Fibroblast of peridontal ligament (primary cell): ENCODE data around the gene CIZ1.

Experiments used
- DNase-seq: peaks from one replicate; pipeline ENCODE4 v3.0.0-alpha.2; 2010; ENCODE audit errors: extremely low read depth

Gene CIZ1

DNA sequence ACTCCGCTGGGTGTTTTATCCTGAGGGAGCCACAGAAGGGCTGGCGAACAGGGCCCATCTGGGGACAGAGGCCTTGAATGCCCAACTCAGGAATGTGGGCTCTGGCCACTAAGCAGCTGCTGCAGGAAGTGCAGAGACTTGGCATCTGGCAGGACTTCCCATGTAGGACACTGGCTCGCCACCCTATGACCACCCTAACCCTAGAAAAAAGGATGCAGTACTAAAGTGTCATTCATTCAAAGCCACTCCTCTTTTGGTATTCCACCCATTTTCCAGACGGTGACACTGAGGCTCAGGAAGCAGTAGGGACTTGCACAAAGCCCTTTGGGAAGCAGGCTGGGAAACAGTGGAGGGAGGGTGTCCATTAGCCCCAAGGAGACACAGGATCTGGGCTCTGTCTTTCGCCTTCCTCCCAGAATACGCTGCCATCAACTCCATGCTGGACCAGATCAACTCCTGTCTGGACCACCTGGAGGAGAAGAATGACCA, 28.3 kb downstream of the CIZ1 start:
- no peak for DNase-seq

GRCh38 chr9:128162215-128163026, 29.0 kb downstream of the CIZ1 start:
- DNase-seq, result peak; percentile 56

DNA sequence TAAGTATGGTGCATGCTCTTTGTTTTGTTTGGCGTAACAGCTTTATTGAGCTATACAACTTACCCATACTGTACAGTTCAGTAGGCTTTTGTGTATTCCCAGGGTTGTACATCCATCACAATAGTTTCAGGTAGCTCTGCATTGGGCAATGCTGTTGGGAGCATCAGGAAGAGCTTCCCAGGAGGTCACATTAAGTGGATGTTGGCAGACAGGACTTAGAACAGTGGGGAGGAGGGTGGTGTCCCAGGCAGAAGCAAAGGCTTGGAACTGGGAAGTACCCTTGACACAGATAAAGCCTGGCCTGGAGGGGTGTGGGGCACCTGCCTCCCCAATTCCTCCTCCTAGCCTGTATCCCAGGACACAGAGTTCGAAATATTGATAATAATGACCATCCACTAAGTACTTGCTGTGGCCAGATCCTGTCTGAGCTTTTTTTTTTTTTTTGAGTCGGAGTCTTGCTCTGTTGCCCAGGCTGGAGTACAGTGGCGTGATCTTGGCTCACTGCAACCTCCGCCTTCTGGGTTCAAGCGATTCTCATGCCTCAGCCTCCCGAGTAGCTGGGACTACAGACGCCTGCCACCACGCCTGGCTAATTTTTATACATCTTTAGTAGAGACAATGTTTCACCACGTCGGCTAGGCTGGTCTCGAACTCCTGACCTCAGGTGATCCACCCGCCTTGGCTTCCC, 30.0 kb downstream of the CIZ1 start:
- DNase-seq, result peak; percentile 8

DNA sequence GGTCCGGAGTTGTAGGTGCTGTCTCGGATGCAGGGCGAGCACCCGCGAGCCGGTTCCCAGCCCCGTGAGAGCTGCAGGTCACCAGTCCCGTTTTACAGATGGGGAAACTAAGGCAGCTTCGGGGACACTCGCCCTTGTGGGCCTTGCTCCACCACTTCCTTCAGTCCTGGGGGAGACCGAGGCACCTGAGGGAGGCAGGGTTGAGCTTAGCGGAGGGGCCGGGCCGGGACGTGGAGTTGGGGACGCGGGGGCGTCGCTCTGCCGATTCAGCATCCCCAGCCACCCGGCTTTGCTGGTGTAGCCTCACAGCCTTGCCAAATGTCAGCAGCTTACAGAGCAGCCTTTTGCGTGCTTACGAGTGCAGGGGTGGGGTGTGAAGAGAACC, 30.8 kb downstream of the CIZ1 start:
- no peak for DNase-seq

DNA sequence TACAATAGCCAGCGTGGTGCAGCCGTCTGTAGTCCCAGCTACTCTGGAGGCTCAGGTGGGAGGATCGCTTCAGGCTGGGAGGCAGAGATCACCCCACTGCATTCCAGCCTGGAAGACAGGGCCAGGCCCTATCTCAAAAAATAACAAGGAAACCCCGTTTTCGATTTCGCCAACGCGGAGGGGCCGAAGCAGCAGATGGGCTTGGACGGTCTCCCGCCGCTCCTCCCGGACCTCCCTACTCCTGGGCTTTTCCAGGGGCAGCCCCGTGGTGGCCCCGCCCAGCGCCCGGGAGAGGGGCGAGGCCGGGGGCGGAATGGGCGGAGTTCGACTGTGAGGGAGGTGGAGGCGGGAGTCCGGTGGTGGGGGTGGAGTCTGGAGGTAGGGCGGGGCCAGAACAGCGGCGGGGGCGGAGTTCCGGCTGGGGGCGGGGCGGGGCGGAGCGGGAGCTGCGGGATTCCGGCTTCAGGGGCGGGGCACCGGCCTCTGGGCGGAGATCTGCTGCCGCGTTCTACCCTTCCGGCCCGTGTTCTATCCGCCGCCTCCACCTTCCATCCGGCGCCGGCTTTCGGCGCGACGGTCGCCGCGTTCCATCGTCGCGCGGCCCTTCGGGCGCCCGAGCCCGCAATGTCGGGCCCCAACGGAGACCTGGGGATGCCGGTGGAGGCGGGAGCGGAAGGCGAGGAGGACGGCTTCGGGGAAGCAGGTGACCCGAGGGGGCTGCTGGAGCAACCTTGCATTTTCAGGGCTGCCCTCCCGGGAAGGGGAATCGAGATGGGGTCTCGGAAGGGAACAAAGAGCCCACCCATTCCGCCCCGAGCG, 31.4 kb downstream of the CIZ1 start, which contains the start of gene BBLN:
Gene BBLN (plus strand): TSS at position 482 of the 819 bp plus-strand sequence. CDS start 143 bp downstream, at position 625.
- peak; percentile 86 for DNase-seq

- no peak for DNase-seq
Measured at GRCh38 chr9:128159522-128159783, 31.9 kb downstream of the CIZ1 start.

DNA sequence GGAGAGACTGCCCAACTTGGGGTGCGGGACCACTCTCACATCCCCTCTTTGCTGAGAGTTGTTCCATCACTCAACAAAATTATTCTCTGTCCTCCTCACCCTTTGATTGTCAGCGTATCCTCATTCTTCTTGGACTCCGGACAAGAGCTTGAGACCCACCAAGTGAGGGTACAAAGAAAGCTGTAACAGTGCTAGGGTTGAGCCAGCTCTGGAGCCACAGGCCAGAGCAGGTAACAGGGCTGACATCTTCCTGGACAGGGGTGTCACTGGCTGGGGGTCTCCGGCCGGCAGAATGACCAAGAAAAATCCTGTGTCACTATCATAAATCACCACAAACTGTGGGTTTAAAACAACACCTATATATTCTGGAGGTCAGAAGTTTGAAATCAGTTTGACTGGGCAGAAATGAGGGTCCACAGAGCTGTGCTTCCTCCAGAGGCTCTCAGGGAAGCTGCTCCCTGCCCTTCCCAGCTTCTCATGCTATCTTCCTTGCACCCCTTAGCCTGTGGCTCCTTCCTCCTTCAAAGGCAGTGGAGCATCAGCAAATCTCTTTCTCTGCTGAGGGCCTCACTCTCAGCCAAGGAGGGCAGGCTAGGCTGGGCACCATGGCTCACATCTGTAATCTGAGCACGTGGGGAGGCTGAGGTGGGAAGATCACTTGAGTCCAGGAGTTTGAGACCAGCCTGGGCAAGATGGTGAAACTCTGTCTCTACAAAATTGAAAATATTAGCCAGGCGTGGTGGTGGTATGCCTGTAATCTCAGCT, 35.5 kb downstream of the CIZ1 start:
- DNase-seq, result no peak

- no peak for DNase-seq
Measured at GRCh38 chr9:128153947-128154695, 37.3 kb downstream of the CIZ1 start.

GRCh38 chr9:128153060-128153946, 38.1 kb downstream of the CIZ1 start:
- DNase-seq, result no peak

GRCh38 chr9:128152133-128153059, 39.0 kb downstream of the CIZ1 start:
- no peak for DNase-seq

DNA sequence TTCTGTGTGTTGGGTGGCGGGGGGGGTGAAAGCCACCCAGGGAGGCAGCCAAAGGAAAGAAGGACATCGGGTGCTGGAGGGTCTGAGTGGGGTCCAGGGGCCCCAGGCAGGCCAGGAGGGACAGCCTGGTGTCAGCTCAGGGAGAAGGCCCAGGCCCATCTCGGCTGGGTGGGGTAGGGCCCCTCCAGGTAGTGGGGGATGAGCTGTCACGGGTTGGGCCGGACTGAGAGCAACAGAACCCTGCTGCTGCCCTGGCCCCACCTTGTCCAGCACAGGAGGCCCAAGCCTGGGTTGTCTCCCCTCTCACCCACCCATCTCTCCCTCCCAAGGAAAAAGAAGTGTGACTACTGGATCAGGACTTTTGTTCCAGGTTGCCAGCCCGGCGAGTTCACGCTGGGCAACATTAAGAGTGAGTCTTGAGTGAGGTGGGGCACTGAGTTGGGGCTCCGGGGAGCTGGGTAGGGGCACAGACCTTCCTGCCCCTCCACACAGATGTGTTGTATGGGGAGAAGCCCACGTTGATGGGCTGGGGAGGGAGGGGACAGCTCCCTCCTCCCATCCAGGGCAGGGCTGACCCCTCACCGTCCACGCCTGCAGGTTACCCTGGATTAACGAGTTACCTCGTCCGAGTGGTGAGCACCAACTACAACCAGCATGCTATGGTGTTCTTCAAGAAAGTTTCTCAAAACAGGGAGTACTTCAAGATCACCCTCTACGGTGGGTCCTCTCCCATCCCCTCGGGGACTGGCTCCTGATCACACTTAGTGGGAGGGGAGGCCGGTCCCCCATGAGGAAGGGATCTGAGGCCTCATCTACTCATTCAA, 39.9 kb downstream of the CIZ1 start:
- DNase-seq, result no peak

GRCh38 chr9:128150594-128151308, 40.6 kb downstream of the CIZ1 start:
- no peak for DNase-seq

- no peak for DNase-seq
Measured at GRCh38 chr9:128149951-128150593, 41.3 kb downstream of the CIZ1 start.

- DNase-seq, result no peak
Measured at GRCh38 chr9:128149001-128149701, 42.2 kb downstream of the CIZ1 start, which contains the start of gene LCN2. Gene LCN2, plus strand, starts transcription at chr9:128149453. Its CDS starts 73 bp downstream, at chr9:128149526.

GRCh38 chr9:128148509-128149000, 42.8 kb downstream of the CIZ1 start:
- no peak for DNase-seq
